Measurements from ENCODE around the gene CTNNBL1. TPM values are rescaled to one million over a fixed set of nuclear protein-coding genes. Genes with fewer than 3 reads are reported as not detected.

CTNNBL1 gene
- total RNA-seq, 2 experiments from 2014 or later = 67.3 to 74.9 TPM

DNA sequence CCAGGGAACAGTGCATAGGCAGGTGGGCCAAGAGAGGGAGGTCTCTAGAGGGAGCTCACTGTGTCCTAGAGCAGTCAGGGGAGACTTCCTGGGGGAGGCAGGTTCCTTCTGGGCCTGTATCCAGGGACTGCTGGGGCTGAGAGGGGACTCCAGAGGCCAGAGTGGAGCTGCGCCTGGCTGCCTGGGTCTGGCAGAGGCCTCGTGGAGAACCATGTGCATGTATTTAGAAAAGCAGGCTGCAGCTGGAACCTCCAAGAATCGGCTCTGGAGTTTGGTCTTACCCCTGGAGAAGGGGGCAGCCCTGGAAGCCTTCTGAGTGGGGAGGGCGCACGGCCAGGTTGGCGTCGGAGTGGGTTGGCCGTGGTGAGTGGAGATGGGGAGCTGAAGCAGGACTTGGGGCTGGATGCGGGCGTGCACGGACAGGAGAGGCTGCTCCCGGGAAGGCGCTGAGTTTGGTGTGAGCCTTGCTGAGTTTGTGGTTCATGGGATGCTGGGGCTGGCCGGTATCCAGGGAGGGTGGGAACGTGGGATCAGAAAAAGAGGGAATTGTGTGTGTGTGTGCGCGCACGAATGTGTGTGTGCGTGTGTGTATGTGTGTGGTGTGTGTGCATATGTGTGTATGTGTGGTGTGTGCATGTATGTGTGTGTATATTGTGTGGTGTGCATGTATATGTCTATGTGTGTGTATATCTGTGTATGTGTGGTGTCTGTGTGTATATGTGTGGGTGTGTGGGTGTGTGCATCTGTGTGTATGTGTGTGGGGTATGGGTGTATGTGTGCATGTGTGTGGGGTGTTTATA lies 219.9 kb downstream of the CTNNBL1 start:
- ChIA-PET POLR2A (interaction anchor here (0.9 kb wide), 1 partner anchor 120 kb away, joined by 3 read pairs; the partner anchor contains the start of genes RPRD1B and TTI1), CTCF (no interaction called here)
- intact Hi-C loops (cut with micrococcal nuclease) = no loop called here
- DNase-seq (no peak), ATAC-seq (no peak)
- H3K36me3 Mint-ChIP-seq (ENCODE audit: low read depth) = no peaks in the 10 kb centered on the region
- no peak overlapping the region for H3K27ac Mint-ChIP-seq
- H3K4me1 Mint-ChIP-seq (ENCODE audit: low read depth) = peaks cover 18% of the 10 kb centered on the region
- no peaks in the 10 kb centered on the region for H3K9me3 Mint-ChIP-seq
- TF ChIP-seq CTCF (IDR thresholded peaks at IDR 0.05) = no peak
- no peak overlapping the region for H3K4me3 Mint-ChIP-seq
- H3K27me3 Mint-ChIP-seq = peaks cover 50% of the 10 kb centered on the region

- CTCF ChIA-PET = interaction anchor here (1.3 kb wide), 1 partner anchor 12 kb away, joined by 3 read pairs; no protein-coding TSS in a partner anchor
- Mint-ChIP-seq H3K27ac (no peak overlapping the region), H3K9me3 (no peaks in the 10 kb centered on the region), H3K4me3 (peak overlapping the region; percentile 30), H3K36me3 (ENCODE audit: low read depth) (no peaks in the 10 kb centered on the region), H3K4me1 (ENCODE audit: low read depth) (peaks cover 18% of the 10 kb centered on the region), H3K27me3 (peaks cover 44% of the 10 kb centered on the region)
- DNase-seq (no peak), ATAC-seq (no peak)
- no peak for TF ChIP-seq CTCF (IDR thresholded peaks at IDR 0.05)
- POLR2A ChIA-PET = no interaction called here
- intact Hi-C loops (cut with micrococcal nuclease) = no loop called here
Measured at GRCh38 chr20:37914367-37914671, 220.5 kb downstream of the CTNNBL1 start.

DNA sequence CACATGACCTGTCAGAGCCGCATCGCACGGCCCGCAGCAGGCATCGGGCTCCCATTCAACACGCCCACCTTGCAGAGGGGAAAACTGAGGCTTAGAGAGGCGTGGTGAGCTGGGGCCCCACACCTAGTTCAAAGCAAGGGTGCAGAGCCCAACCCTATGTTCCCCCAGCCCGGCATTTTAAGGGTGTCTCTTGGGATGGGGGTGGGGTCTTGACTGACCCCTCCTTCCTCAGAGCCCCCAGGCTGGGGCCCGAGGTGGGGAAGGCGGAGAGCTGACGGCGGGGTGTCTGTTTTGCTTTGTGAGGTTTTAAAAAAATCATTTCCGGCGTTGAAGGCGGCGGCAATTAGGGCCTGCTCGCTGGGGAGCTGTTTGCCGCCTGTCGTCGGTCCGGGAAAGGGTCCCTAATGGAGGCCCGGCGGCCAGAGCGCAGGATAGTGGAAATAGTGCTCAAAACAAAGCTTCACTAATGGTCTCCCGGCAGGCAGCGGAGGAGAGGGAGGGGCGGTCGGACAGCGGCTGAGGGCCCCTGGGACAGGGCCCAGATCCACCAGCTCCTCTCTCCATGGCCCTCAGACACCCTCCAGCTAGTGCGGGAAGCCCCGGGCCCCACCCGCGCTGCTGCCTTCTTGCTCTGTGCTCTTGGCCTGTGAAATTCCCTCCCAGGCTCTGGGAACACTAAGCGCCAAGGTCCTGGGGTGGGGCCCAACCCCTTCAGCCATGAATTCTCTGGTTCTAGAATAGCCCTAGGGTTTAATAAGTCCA lies 221.0 kb downstream of the CTNNBL1 start:
- H3K4me3 Mint-ChIP-seq = peak overlapping the region; percentile 30
- peak overlapping the region; percentile 58 for H3K27ac Mint-ChIP-seq
- no peaks in the 10 kb centered on the region for H3K9me3 Mint-ChIP-seq
- H3K4me1 Mint-ChIP-seq (ENCODE audit: low read depth) = peaks cover 18% of the 10 kb centered on the region
- H3K27me3 Mint-ChIP-seq = peaks cover 44% of the 10 kb centered on the region
- intact Hi-C loops (cut with micrococcal nuclease) = no loop called here
- no peaks in the 10 kb centered on the region for H3K36me3 Mint-ChIP-seq (ENCODE audit: low read depth)
- ATAC-seq (peak; percentile 50), DNase-seq (peak; percentile 38)
- ChIA-PET POLR2A (no interaction called here), CTCF (interaction anchor here (0.9 to 1.3 kb wide), 2 partner anchors 13 to 76 kb away, joined by 3 read pairs; no protein-coding TSS in a partner anchor)
- no peak for TF ChIP-seq CTCF (IDR thresholded peaks at IDR 0.05)

- Mint-ChIP-seq H3K27ac (no peak overlapping the region), H3K9me3 (no peaks in the 10 kb centered on the region), H3K27me3 (peaks cover 42% of the 10 kb centered on the region), H3K4me1 (ENCODE audit: low read depth) (peaks cover 18% of the 10 kb centered on the region), H3K36me3 (ENCODE audit: low read depth) (no peaks in the 10 kb centered on the region), H3K4me3 (no peak overlapping the region)
- peak; percentile 7 for ATAC-seq
- intact Hi-C loops (cut with micrococcal nuclease) = no loop called here
- no peak for TF ChIP-seq CTCF (IDR thresholded peaks at IDR 0.05)
- CTCF ChIA-PET = interaction anchor here (0.9 to 1.3 kb wide), 2 partner anchors 13 to 76 kb away, joined by 3 read pairs; no protein-coding TSS in a partner anchor
- POLR2A ChIA-PET = no interaction called here
- no peak for DNase-seq
Measured at GRCh38 chr20:37915434-37915787, 221.6 kb downstream of the CTNNBL1 start.
